K562 (cell line): Measurements from ENCODE around the gene JUNB. TPM values are rescaled to one million over a fixed set of nuclear protein-coding genes. Genes with fewer than 3 reads are reported as not detected.

Experiments
- ATF6 ChIP-seq: sonication (generic); formaldehyde crosslinking; IDR thresholded peaks from 2 replicates; pipeline ENCODE4 v1.4.0; 2020; ENCODE audit warnings: mild to moderate bottlenecking, missing genetic modification reagents
- CTBP1 ChIP-seq: fragments of 450-650 bp; IDR thresholded peaks from 2 replicates; pipeline ENCODE4 v1.6.1; 2016; ENCODE audit warnings: borderline replicate concordance
- ERF ChIP-seq: fragments of 450-650 bp; formaldehyde crosslinking; IDR thresholded peaks from 2 replicates; pipeline ENCODE4 v1.4.0; 2020; ENCODE audit warnings: mild to moderate bottlenecking, mixed read lengths
- HEY1 ChIP-seq: fragments of 250-450 bp; sonication (Bioruptor Pico); IDR thresholded peaks from 2 replicates; pipeline ENCODE4 v1.5.0; 2020; ENCODE audit warnings: mild to moderate bottlenecking, moderate library complexity, borderline replicate concordance
- HMG20A ChIP-seq: fragments of 450-650 bp; formaldehyde crosslinking; conservative IDR thresholded peaks from 2 replicates; pipeline ENCODE4 v1.4.0; 2020; ENCODE audit warnings: mild to moderate bottlenecking, mixed read lengths
- HSF4 ChIP-seq: fragments of 250-450 bp; sonication (Bioruptor Pico); IDR thresholded peaks from 2 replicates; pipeline ENCODE4 v2.1.2; 2022; ENCODE audit warnings: mild to moderate bottlenecking, moderate library complexity, borderline replicate concordance
- IRF2 ChIP-seq: sonication (generic); formaldehyde crosslinking; IDR thresholded peaks from 2 replicates; pipeline ENCODE4 v1.8.1; 2022; ENCODE audit warnings: mild to moderate bottlenecking, missing genetic modification reagents
- KHSRP ChIP-seq: fragments of 450-650 bp; IDR thresholded peaks from 2 replicates; pipeline ENCODE4 v1.6.1; 2017
- LARP7 ChIP-seq: fragments of 450-650 bp; IDR thresholded peaks from 2 replicates; pipeline ENCODE4 v1.6.1; 2016
- NCOA1 ChIP-seq: fragments of 450-650 bp; IDR thresholded peaks from 2 replicates; pipeline ENCODE4 v1.6.1; 2016; ENCODE audit warnings: low read depth
- PCBP2 ChIP-seq: fragments of 200-400 bp; formaldehyde crosslinking; IDR thresholded peaks from 2 replicates; pipeline ENCODE4 v1.6.1; 2018; ENCODE audit warnings: low read length, low read depth, mild to moderate bottlenecking, moderate library complexity; ENCODE audit not compliant: poor library complexity, severe bottlenecking
- PHB ChIP-seq: fragments of 250-450 bp; sonication (Bioruptor Pico); IDR thresholded peaks from 2 replicates; pipeline ENCODE4 v1.5.0; 2021
- PHB2 ChIP-seq: fragments of 450-650 bp; IDR thresholded peaks from 2 replicates; pipeline ENCODE4 v1.6.1; 2017; ENCODE audit warnings: low read depth
- RBBP5 ChIP-seq: fragments of 200-600 bp; sonication (generic); IDR thresholded peaks from 2 replicates; pipeline ENCODE4 v1.6.1; 2012; ENCODE audit warnings: borderline replicate concordance, mild to moderate bottlenecking, low read length, control low read depth, inconsistent platforms; ENCODE audit not compliant: insufficient read depth, poor library complexity, severe bottlenecking
- SETDB1 ChIP-seq: IDR thresholded peaks from one replicate; pipeline ENCODE4 v1.6.1; 2012; ENCODE audit warnings: low read length, control low read depth, inconsistent platforms
- SIRT6 ChIP-seq: IDR thresholded peaks from one replicate; pipeline ENCODE4 v1.6.1; 2012; ENCODE audit warnings: low read depth, mild to moderate bottlenecking, control low read depth, inconsistent platforms, low read length, moderate library complexity
- SMARCE1 ChIP-seq: fragments of 450-650 bp; IDR thresholded peaks from 2 replicates; pipeline ENCODE4 v1.7.1; 2016; ENCODE audit warnings: mild to moderate bottlenecking
- SRSF9 ChIP-seq: fragments of 200-400 bp; formaldehyde crosslinking; IDR thresholded peaks from 2 replicates; pipeline ENCODE4 v1.6.1; 2017; ENCODE audit warnings: low read depth, low read length, borderline replicate concordance
- TCFL5 ChIP-seq: fragments of 250-450 bp; sonication (Bioruptor Pico); conservative IDR thresholded peaks from 2 replicates; pipeline ENCODE4 v1.6.1; 2021; ENCODE audit warnings: mild to moderate bottlenecking, moderate library complexity, matching md5 sums
- ZEB2 ChIP-seq: fragments of 450-650 bp; IDR thresholded peaks from 2 replicates; pipeline ENCODE4 v1.6.1; 2016
- ZFX ChIP-seq: sonication (generic); formaldehyde crosslinking; IDR thresholded peaks from 2 replicates; pipeline ENCODE4 v1.8.0; 2022; ENCODE audit warnings: mild to moderate bottlenecking, missing genetic modification reagents, moderate library complexity
- ZNF384 ChIP-seq: IDR thresholded peaks from 2 replicates; pipeline ENCODE4 v1.6.1; 2012; ENCODE audit warnings: low read depth, low read length, improper control_type of control experiment
- polyA plus RNA-seq, 8 experiments: library from polyadenylated mRNA; depleted of rRNA in 4 of 8; stranded (reverse) in 5 of 8; unstranded in 3 of 8; fragments of >200 nt; fragmentation: Nextera tagmentation in 2 of 8; fragmentation: Illumina TruSeq in 1 of 8; extraction: Ambion mirVana in 2 of 8; extraction: Trizol in 1 of 8; gene quantifications; 2 replicates each; pipeline versions ENCODE4 v1.2.1 to v1.2.3, GENCODE V29; 2011 to 2014; ENCODE audit warnings: inconsistent platforms in 1 of 8, missing spikeins in 1 of 8
- total RNA-seq, 7 experiments: library from RNA; depleted of rRNA in 6 of 7; stranded (reverse); fragments of >200 nt in 6 of 7; fragmentation: Illumina TruSeq in 2 of 7; extraction: Trizol in 2 of 7; gene quantifications; 2 replicates each; pipeline versions ENCODE4 v1.2.1 to v1.2.3, GENCODE V29; 2011 to 2021; ENCODE audit warnings: low replicate concordance in 1 of 7
- TF ChIP-seq, protein P1 (sequence below): fragments of 450-650 bp; IDR thresholded peaks from 2 replicates; pipeline ENCODE4 v1.6.1; 2014; ENCODE audit warnings: low read depth, mild to moderate bottlenecking, moderate library complexity, borderline replicate concordance
- TF ChIP-seq, protein P2 (sequence below): IDR thresholded peaks from 3 replicates; pipeline ENCODE4 v1.6.1; 2011; ENCODE audit warnings: borderline replicate concordance, mild to moderate bottlenecking; ENCODE audit not compliant: insufficient read length, insufficient read depth
- TF ChIP-seq, protein P3 (sequence below): fragments of 250-450 bp; sonication (Bioruptor Pico); IDR thresholded peaks from 2 replicates; pipeline ENCODE4 v1.8.0; 2022; ENCODE audit warnings: inconsistent platforms

JUNB gene
- total and polyA plus RNA-seq, 9 of the 15 experiments (the other 6 are each of a cell fraction or from before 2014, with no cell fraction given), result 0.23 to 88.1 (median 13.1) TPM

GRCh38 chr19:12757544-12758274, 33.6 kb upstream of the JUNB start (continued):
- TF ChIP-seq ZFX (CRISPR knock-in tag), result peak; percentile 55; the same call in 1 of the 2 replicates
- TF ChIP-seq, protein P1, sequence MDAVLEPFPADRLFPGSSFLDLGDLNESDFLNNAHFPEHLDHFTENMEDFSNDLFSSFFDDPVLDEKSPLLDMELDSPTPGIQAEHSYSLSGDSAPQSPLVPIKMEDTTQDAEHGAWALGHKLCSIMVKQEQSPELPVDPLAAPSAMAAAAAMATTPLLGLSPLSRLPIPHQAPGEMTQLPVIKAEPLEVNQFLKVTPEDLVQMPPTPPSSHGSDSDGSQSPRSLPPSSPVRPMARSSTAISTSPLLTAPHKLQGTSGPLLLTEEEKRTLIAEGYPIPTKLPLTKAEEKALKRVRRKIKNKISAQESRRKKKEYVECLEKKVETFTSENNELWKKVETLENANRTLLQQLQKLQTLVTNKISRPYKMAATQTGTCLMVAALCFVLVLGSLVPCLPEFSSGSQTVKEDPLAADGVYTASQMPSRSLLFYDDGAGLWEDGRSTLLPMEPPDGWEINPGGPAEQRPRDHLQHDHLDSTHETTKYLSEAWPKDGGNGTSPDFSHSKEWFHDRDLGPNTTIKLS, result no peak
- no peak for TF ChIP-seq ERF
- TF ChIP-seq SMARCE1, result no peak
- TF ChIP-seq HMG20A (CRISPR knock-in tag), result no peak
- no peak for TF ChIP-seq TCFL5 (CRISPR knock-in tag)
- no peak for TF ChIP-seq SIRT6
- TF ChIP-seq SETDB1, result no peak
- TF ChIP-seq SRSF9, result no peak
- TF ChIP-seq ATF6 (CRISPR knock-in tag), result no peak
- peak; percentile 88 for TF ChIP-seq CTBP1
- no peak for TF ChIP-seq ZNF384
- TF ChIP-seq PCBP2, result no peak
- no peak for TF ChIP-seq IRF2
- no peak for TF ChIP-seq NCOA1
- no peak for TF ChIP-seq ZEB2
- TF ChIP-seq PHB (CRISPR knock-in tag), result no peak
- no peak for TF ChIP-seq PHB2
- no peak for TF ChIP-seq LARP7
- no peak for TF ChIP-seq KHSRP
- TF ChIP-seq, protein P2, sequence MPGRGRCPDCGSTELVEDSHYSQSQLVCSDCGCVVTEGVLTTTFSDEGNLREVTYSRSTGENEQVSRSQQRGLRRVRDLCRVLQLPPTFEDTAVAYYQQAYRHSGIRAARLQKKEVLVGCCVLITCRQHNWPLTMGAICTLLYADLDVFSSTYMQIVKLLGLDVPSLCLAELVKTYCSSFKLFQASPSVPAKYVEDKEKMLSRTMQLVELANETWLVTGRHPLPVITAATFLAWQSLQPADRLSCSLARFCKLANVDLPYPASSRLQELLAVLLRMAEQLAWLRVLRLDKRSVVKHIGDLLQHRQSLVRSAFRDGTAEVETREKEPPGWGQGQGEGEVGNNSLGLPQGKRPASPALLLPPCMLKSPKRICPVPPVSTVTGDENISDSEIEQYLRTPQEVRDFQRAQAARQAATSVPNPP, result no peak
- no peak for TF ChIP-seq HEY1 (CRISPR knock-in tag)
- TF ChIP-seq HSF4 (CRISPR knock-in tag), result no peak
- TF ChIP-seq, protein P3, sequence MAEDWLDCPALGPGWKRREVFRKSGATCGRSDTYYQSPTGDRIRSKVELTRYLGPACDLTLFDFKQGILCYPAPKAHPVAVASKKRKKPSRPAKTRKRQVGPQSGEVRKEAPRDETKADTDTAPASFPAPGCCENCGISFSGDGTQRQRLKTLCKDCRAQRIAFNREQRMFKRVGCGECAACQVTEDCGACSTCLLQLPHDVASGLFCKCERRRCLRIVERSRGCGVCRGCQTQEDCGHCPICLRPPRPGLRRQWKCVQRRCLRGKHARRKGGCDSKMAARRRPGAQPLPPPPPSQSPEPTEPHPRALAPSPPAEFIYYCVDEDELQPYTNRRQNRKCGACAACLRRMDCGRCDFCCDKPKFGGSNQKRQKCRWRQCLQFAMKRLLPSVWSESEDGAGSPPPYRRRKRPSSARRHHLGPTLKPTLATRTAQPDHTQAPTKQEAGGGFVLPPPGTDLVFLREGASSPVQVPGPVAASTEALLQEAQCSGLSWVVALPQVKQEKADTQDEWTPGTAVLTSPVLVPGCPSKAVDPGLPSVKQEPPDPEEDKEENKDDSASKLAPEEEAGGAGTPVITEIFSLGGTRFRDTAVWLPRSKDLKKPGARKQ (CRISPR knock-in tag), result no peak
- no peak for TF ChIP-seq RBBP5
